HepG2 (cell line): ENCODE results near the gene CGREF1. TPM values are rescaled to one million over a fixed set of nuclear protein-coding genes. Genes with fewer than 3 reads are reported as not detected.

ENCODE experiments used
- CHCHD3 ChIP-seq: sonication (generic); formaldehyde crosslinking; IDR thresholded peaks from 2 replicates; pipeline ENCODE4 v1.8.0; 2022; ENCODE audit warnings: mild to moderate bottlenecking, missing genetic modification reagents, moderate library complexity
- ISL2 ChIP-seq: sonication (generic); formaldehyde crosslinking; IDR thresholded peaks from 2 replicates; pipeline ENCODE4 v1.5.0; 2020; ENCODE audit warnings: missing genetic modification reagents
- MIER3 ChIP-seq: IDR thresholded peaks from 2 replicates; pipeline ENCODE4 v1.6.1; 2016; ENCODE audit warnings: missing compliant biosample characterization, borderline replicate concordance
- NCOA2 ChIP-seq: sonication (generic); formaldehyde crosslinking; IDR thresholded peaks from 2 replicates; pipeline ENCODE4 v1.8.0; 2022; ENCODE audit warnings: inconsistent platforms
- POLR2A ChIP-seq, 2 experiments: IDR thresholded peaks; 2 replicates each; pipeline ENCODE4 v1.6.1; 2011; ENCODE audit warnings: low read depth in 2 of 2, low read length in 2 of 2, mild to moderate bottlenecking in 1 of 2, moderate library complexity in 1 of 2; ENCODE audit not compliant: insufficient read depth in 1 of 2
- PRPF4 ChIP-seq: fragments of 200-400 bp; formaldehyde crosslinking; IDR thresholded peaks from 2 replicates; pipeline ENCODE4 v1.6.1; 2016; ENCODE audit warnings: low read length, low read depth; ENCODE audit not compliant: poor library complexity, severe bottlenecking
- REL ChIP-seq: sonication (generic); formaldehyde crosslinking; conservative IDR thresholded peaks from 2 replicates; pipeline ENCODE4 v1.8.0; 2022; ENCODE audit warnings: mild to moderate bottlenecking, missing genetic modification reagents, moderate library complexity
- TGIF2 ChIP-seq: IDR thresholded peaks from 2 replicates; pipeline ENCODE4 v1.6.1; 2016; ENCODE audit warnings: control low read depth, missing compliant biosample characterization
- U2AF1 ChIP-seq: fragments of 200-400 bp; formaldehyde crosslinking; optimal IDR thresholded peaks from 2 replicates; pipeline ENCODE3; 2017; ENCODE audit warnings: mild to moderate bottlenecking, low read depth, low read length
- ZFY ChIP-seq: sonication (generic); formaldehyde crosslinking; IDR thresholded peaks from 2 replicates; pipeline ENCODE4 v1.4.0; 2020; ENCODE audit warnings: missing genetic modification reagents
- ZNF484 ChIP-seq: sonication (generic); formaldehyde crosslinking; IDR thresholded peaks from 2 replicates; pipeline ENCODE4 v1.5.1; 2020; ENCODE audit warnings: mild to moderate bottlenecking, low read depth, missing genetic modification reagents, borderline replicate concordance
- ZNF562 ChIP-seq: sonication (generic); formaldehyde crosslinking; IDR thresholded peaks from 2 replicates; pipeline ENCODE4 v1.8.0; 2022; ENCODE audit warnings: missing genetic modification reagents, borderline replicate concordance
- ZNF569 ChIP-seq: sonication (generic); formaldehyde crosslinking; IDR thresholded peaks from 2 replicates; pipeline ENCODE4 v1.5.0; 2020; ENCODE audit warnings: mild to moderate bottlenecking, missing genetic modification reagents, moderate library complexity, borderline replicate concordance
- ZSCAN20 ChIP-seq: sonication (generic); formaldehyde crosslinking; IDR thresholded peaks from 2 replicates; pipeline ENCODE4 v1.4.0; 2020; ENCODE audit warnings: missing genetic modification reagents, mild to moderate bottlenecking, borderline replicate concordance
- polyA plus RNA-seq, 8 experiments: library from polyadenylated mRNA; depleted of rRNA in 3 of 8; stranded (reverse) in 7 of 8; unstranded in 1 of 8; fragments of >200 nt; fragmentation: Illumina TruSeq in 4 of 8; extraction: Trizol in 4 of 8; gene quantifications; 2 replicates each; pipeline versions ENCODE4 v1.2.1 to v1.2.3, GENCODE V29; 2011 to 2016; ENCODE audit warnings: low read depth in 4 of 8, missing spikeins in 1 of 8, mixed read lengths in 1 of 8; ENCODE audit not compliant: insufficient read depth in 1 of 8
- total RNA-seq, 5 experiments: library from RNA; depleted of rRNA; stranded (reverse); fragments of >200 nt; fragmentation: Illumina TruSeq; extraction: Trizol; gene quantifications; 2 replicates each; pipeline ENCODE4 v1.2.3, GENCODE V29; 2016; ENCODE audit warnings: low read depth in 1 of 5
- TF ChIP-seq, protein P1 (sequence below), 2 experiments: fragments of 450-650 bp in 1 of 2; sonication (generic) in 1 of 2; formaldehyde crosslinking in 1 of 2; IDR thresholded peaks; 2 replicates each; pipeline versions ENCODE4 v1.6.1 to v1.8.0; 2016 to 2022; ENCODE audit warnings: antibody characterized with exemption in 1 of 2, mild to moderate bottlenecking in 1 of 2, missing genetic modification reagents in 1 of 2
- TF ChIP-seq, protein P2 (sequence below): sonication (generic); formaldehyde crosslinking; IDR thresholded peaks from 2 replicates; pipeline ENCODE4 v1.5.0; 2020; ENCODE audit warnings: missing genetic modification reagents
- TF ChIP-seq, protein P3 (sequence below): IDR thresholded peaks from 2 replicates; pipeline ENCODE4 v1.6.1; 2012; ENCODE audit warnings: inconsistent platforms

Gene CGREF1
- total and polyA plus RNA-seq, 2 of the 13 experiments (the other 11 are each of a cell fraction or from before 2014, with no cell fraction given), result 13.9 to 23.4 TPM

DNA sequence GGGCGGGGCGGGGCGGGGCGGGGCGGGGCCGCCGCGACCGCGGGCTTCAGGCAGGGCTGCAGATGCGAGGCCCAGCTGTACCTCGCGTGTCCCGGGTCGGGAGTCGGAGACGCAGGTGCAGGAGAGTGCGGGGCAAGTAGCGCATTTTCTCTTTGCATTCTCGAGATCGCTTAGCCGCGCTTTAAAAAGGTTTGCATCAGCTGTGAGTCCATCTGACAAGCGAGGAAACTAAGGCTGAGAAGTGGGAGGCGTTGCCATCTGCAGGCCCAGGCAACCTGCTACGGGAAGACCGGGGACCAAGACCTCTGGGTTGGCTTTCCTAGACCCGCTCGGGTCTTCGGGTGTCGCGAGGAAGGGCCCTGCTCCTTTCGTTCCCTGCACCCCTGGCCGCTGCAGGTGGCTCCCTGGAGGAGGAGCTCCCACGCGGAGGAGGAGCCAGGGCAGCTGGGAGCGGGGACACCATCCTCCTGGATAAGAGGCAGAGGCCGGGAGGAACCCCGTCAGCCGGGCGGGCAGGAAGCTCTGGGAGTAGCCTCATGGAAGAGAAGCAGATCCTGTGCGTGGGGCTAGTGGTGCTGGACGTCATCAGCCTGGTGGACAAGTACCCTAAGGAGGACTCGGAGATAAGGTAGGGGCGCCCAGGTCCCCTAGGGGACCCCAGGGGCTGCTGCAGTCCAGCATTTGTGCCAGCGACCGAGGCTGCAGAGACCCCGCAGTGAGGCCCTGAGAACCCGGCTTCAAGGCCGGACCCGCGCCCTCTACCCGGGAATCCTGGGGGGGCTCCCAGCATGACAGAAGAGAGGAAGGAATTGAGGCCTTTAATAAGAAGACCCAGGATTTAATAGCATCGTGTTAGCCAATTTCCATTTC lies 32.0 kb downstream of the CGREF1 start, which contains the start of gene KHK (continued):
- TF ChIP-seq, protein P1, sequence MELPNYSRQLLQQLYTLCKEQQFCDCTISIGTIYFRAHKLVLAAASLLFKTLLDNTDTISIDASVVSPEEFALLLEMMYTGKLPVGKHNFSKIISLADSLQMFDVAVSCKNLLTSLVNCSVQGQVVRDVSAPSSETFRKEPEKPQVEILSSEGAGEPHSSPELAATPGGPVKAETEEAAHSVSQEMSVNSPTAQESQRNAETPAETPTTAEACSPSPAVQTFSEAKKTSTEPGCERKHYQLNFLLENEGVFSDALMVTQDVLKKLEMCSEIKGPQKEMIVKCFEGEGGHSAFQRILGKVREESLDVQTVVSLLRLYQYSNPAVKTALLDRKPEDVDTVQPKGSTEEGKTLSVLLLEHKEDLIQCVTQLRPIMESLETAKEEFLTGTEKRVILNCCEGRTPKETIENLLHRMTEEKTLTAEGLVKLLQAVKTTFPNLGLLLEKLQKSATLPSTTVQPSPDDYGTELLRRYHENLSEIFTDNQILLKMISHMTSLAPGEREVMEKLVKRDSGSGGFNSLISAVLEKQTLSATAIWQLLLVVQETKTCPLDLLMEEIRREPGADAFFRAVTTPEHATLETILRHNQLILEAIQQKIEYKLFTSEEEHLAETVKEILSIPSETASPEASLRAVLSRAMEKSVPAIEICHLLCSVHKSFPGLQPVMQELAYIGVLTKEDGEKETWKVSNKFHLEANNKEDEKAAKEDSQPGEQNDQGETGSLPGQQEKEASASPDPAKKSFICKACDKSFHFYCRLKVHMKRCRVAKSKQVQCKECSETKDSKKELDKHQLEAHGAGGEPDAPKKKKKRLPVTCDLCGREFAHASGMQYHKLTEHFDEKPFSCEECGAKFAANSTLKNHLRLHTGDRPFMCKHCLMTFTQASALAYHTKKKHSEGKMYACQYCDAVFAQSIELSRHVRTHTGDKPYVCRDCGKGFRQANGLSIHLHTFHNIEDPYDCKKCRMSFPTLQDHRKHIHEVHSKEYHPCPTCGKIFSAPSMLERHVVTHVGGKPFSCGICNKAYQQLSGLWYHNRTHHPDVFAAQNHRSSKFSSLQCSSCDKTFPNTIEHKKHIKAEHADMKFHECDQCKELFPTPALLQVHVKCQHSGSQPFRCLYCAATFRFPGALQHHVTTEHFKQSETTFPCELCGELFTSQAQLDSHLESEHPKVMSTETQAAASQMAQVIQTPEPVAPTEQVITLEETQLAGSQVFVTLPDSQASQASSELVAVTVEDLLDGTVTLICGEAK (IDR thresholded peaks at IDR 0.05), result no peak
- TF ChIP-seq, protein P1 (CRISPR knock-in tag; IDR thresholded peaks at IDR 0.05), result no peak; the same call in 1 of the 2 replicates
- TF ChIP-seq TGIF2, result no peak; the same call in 1 of the 2 replicates
- 0 out of 2 replicates have a peak, but pooled peaks have one; percentile 18 for TF ChIP-seq ZNF484
- no peak for TF ChIP-seq PRPF4
- TF ChIP-seq, protein P2, sequence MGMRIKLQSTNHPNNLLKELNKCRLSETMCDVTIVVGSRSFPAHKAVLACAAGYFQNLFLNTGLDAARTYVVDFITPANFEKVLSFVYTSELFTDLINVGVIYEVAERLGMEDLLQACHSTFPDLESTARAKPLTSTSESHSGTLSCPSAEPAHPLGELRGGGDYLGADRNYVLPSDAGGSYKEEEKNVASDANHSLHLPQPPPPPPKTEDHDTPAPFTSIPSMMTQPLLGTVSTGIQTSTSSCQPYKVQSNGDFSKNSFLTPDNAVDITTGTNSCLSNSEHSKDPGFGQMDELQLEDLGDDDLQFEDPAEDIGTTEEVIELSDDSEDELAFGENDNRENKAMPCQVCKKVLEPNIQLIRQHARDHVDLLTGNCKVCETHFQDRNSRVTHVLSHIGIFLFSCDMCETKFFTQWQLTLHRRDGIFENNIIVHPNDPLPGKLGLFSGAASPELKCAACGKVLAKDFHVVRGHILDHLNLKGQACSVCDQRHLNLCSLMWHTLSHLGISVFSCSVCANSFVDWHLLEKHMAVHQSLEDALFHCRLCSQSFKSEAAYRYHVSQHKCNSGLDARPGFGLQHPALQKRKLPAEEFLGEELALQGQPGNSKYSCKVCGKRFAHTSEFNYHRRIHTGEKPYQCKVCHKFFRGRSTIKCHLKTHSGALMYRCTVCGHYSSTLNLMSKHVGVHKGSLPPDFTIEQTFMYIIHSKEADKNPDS, result peak; percentile 50; the same call in 1 of the 2 replicates
- TF ChIP-seq POLR2A (IDR thresholded peaks at IDR 0.05; ENCODE audit: insufficient read depth in 1 of 2, low read depth in 2 of 2, low read length in 2 of 2), result peak in 1 of 2 experiments; percentile 61; a peak in 1 of 4 replicates
- peak; percentile 86; the same call in 1 of the 2 replicates for TF ChIP-seq CHCHD3
- TF ChIP-seq ZSCAN20, result no peak
- TF ChIP-seq MIER3 (CRISPR knock-in tag), result no peak; the same call in 1 of the 2 replicates
- no peak for TF ChIP-seq ZNF562 (CRISPR knock-in tag)
- TF ChIP-seq ZFY (CRISPR knock-in tag), result peak; percentile 84
- TF ChIP-seq ISL2 (CRISPR knock-in tag), result no peak; the same call in 1 of the 2 replicates
- TF ChIP-seq ZNF569, result 0 out of 2 replicates have a peak, but pooled peaks have one; percentile 46
- TF ChIP-seq U2AF1, result no peak
- TF ChIP-seq REL, result no peak
- TF ChIP-seq NCOA2 (CRISPR knock-in tag), result peak; percentile 12; the same call in 1 of the 2 replicates
- TF ChIP-seq, protein P3, sequence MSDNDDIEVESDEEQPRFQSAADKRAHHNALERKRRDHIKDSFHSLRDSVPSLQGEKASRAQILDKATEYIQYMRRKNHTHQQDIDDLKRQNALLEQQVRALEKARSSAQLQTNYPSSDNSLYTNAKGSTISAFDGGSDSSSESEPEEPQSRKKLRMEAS, result peak; percentile 27
